ENCODE measurements around the gene ZNF664. TPM values are rescaled to one million over a fixed set of nuclear protein-coding genes. Genes with fewer than 3 reads are reported as not detected.

Gene ZNF664
- total and polyA plus RNA-seq, 8 donors, result 23.0 to 72.7 (median 56.7) TPM

- ATAC-seq (no peak), DNase-seq (no peak), FAIRE-seq (no peak)
- no peak overlapping the region for H3K27ac ChIP-seq
- H3K36me3 ChIP-seq, result peaks cover 0 to 6% (median 6%) of the 10 kb centered on the region in 3 donors
- no peaks in the 10 kb centered on the region for H3K4me1 ChIP-seq
- H3K4me3 ChIP-seq, result no peak overlapping the region
- WGBS, 2 donors, result 84 to 87% methylated on average over 9 of the region's 9 CpGs
- intact Hi-C loops (cut with DNase I), result no loop called here
- H3K27me3 ChIP-seq, result no peaks in the 10 kb centered on the region
- H3K9me3 ChIP-seq, result no peaks in the 10 kb centered on the region
- TF ChIP-seq CTCF (IDR thresholded peaks at IDR 0.05), result no peak
Measured at GRCh38 chr12:123934829-123935228, 38.2 kb upstream of the ZNF664 start.

GRCh38 chr12:123935956-123936355, 37.1 kb upstream of the ZNF664 start:
- intact Hi-C loops (cut with DNase I), result no loop called here
- 90 to 95% methylated on average over 7 of the region's 7 CpGs for WGBS, 2 donors
- Histone ChIP-seq H3K4me3 (no peak overlapping the region), H3K9me3 (no peaks in the 10 kb centered on the region), H3K4me1 (no peaks in the 10 kb centered on the region), H3K36me3 (peaks cover 0 to 6% (median 6%) of the 10 kb centered on the region in 3 donors), H3K27me3 (no peaks in the 10 kb centered on the region), H3K27ac (no peak overlapping the region)
- TF ChIP-seq CTCF (IDR thresholded peaks at IDR 0.05), result no peak
- DNase-seq (no peak), FAIRE-seq (no peak), ATAC-seq (no peak)

GRCh38 chr12:123936471-123936870, 36.5 kb upstream of the ZNF664 start:
- ATAC-seq (no peak), FAIRE-seq (no peak), DNase-seq (no peak)
- Histone ChIP-seq H3K36me3 (peaks cover 0 to 7% (median 6%) of the 10 kb centered on the region in 3 donors), H3K4me1 (no peaks in the 10 kb centered on the region), H3K4me3 (no peak overlapping the region), H3K9me3 (no peaks in the 10 kb centered on the region), H3K27me3 (no peaks in the 10 kb centered on the region), H3K27ac (no peak overlapping the region)
- WGBS, 2 donors, result 94 to 97% methylated on average over 18 of the region's 18 CpGs
- intact Hi-C loops (cut with DNase I), result no loop called here
- no peak for TF ChIP-seq CTCF (IDR thresholded peaks at IDR 0.05)

- H3K27ac ChIP-seq, result no peak overlapping the region
Measured at GRCh38 chr12:123936956-123937706, 35.9 kb upstream of the ZNF664 start.

More at GRCh38 chr12:123936956-123937706, 35.9 kb upstream of the ZNF664 start:
- no peak overlapping the region for H3K4me3 ChIP-seq
- intact Hi-C loops (cut with DNase I), result no loop called here
- 94 to 95% methylated on average over 46 of the region's 46 CpGs for WGBS, 2 donors
- ATAC-seq, result no peak
- H3K9me3 ChIP-seq, result no peaks in the 10 kb centered on the region
- H3K27me3 ChIP-seq, result no peaks in the 10 kb centered on the region
- H3K4me1 ChIP-seq, result no peaks in the 10 kb centered on the region
- peaks cover 0 to 14% (median 6%) of the 10 kb centered on the region in 3 donors for H3K36me3 ChIP-seq
- no peak for DNase-seq
- no peak for FAIRE-seq
- no peak for TF ChIP-seq CTCF (IDR thresholded peaks at IDR 0.05)

Data from pancreas (tissue), 10 donors.